Fibroblast of skin of left biceps (primary cell): ENCODE data around the gene CAPN8.

Experiments used
- DNase-seq, 2 experiments: peaks; one replicate each; pipeline ENCODE4 v3.0.0-alpha.2; 2013; ENCODE audit warnings: low read depth in 2 of 2

The CAPN8 gene

GRCh38 chr1:223654083-223654482 lies 11.4 kb downstream of the CAPN8 start:
- no peak for DNase-seq

- no peak for DNase-seq
Observed at GRCh38 chr1:223653431-223653830, 12.1 kb downstream of the CAPN8 start.

- DNase-seq: no peak
Observed at GRCh38 chr1:223653015-223653414, 12.5 kb downstream of the CAPN8 start.

GRCh38 chr1:223652436-223652941 lies 13.0 kb downstream of the CAPN8 start:
- DNase-seq: no peak

- no peak for DNase-seq
Observed at GRCh38 chr1:223651291-223651991, 14.1 kb downstream of the CAPN8 start.

GRCh38 chr1:223650465-223650864 lies 15.0 kb downstream of the CAPN8 start:
- DNase-seq: no peak

GRCh38 chr1:223649222-223649621 lies 16.3 kb downstream of the CAPN8 start:
- no peak for DNase-seq

GRCh38 chr1:223647249-223647648 lies 18.3 kb downstream of the CAPN8 start:
- no peak for DNase-seq

GRCh38 chr1:223645903-223646302 lies 19.6 kb downstream of the CAPN8 start:
- no peak for DNase-seq

- DNase-seq: no peak
Observed at GRCh38 chr1:223642237-223642636, 23.3 kb downstream of the CAPN8 start.

GRCh38 chr1:223641523-223642039 lies 23.9 kb downstream of the CAPN8 start:
- no peak for DNase-seq

- no peak for DNase-seq
Observed at GRCh38 chr1:223639331-223639749, 26.2 kb downstream of the CAPN8 start.

- DNase-seq: no peak
Observed at GRCh38 chr1:223635236-223635635, 30.3 kb downstream of the CAPN8 start.

- DNase-seq: no peak
Observed at GRCh38 chr1:223634423-223634822, 31.1 kb downstream of the CAPN8 start.

GRCh38 chr1:223631956-223632355 lies 33.5 kb downstream of the CAPN8 start:
- no peak for DNase-seq

GRCh38 chr1:223631473-223631872 lies 34.0 kb downstream of the CAPN8 start:
- DNase-seq: no peak

- no peak for DNase-seq
Observed at GRCh38 chr1:223629126-223629457, 36.4 kb downstream of the CAPN8 start.

GRCh38 chr1:223628233-223629125 lies 37.0 kb downstream of the CAPN8 start:
- DNase-seq: no peak

- no peak for DNase-seq
Observed at GRCh38 chr1:223622132-223622842, 43.2 kb downstream of the CAPN8 start.

- no peak for DNase-seq
Observed at GRCh38 chr1:223621312-223621734, 44.2 kb downstream of the CAPN8 start.

- no peak for DNase-seq
Observed at GRCh38 chr1:223620297-223620897, 45.1 kb downstream of the CAPN8 start.

- no peak for DNase-seq
Observed at GRCh38 chr1:223618680-223619079, 46.8 kb downstream of the CAPN8 start.
